Activated B cell treated with CpG ODN at 0.5 μM for 24 hours (primary cell): ENCODE data around the gene ITFG1. TPM values are rescaled to one million over a fixed set of nuclear protein-coding genes. Genes with fewer than 3 reads are reported as not detected.
A peak's percentile ranks its signal among the peaks of the same experiment; 100 is the strongest.

Experiments
- ATAC-seq: fragments of 200-7000 bp; cut with Tn5 transposase; one replicate; pipeline ENCODE4 v1.10.0; 2021; ENCODE audit warnings: low read depth, mild to moderate bottlenecking, moderate library complexity
- CTCF ChIA-PET: fragments of 350-600 bp; sonication (Branson Sonifier 250); formaldehyde crosslinking; loops from one replicate; lab custom pipeline; 2021; ENCODE audit warnings: antibody characterized with exemption; lab: Charles Lee
- POLR2A ChIA-PET: fragments of 350-600 bp; sonication (Branson Sonifier 250); formaldehyde crosslinking; loops from one replicate; lab custom pipeline; 2021; ENCODE audit warnings: antibody characterized with exemption; lab: Charles Lee
- DNase-seq: peaks from one replicate; pipeline ENCODE4 v3.0.0; 2022
- H3K27ac Mint-ChIP-seq: one replicate; pipeline ENCODE4 v1.8.0; 2020; ENCODE audit warnings: mixed read lengths
- H3K27me3 Mint-ChIP-seq: one replicate; pipeline ENCODE4 v1.8.0; 2021; ENCODE audit warnings: mixed read lengths
- H3K36me3 Mint-ChIP-seq: one replicate; pipeline ENCODE4 v1.8.0; 2021; ENCODE audit warnings: low read depth, mixed read lengths
- H3K4me1 Mint-ChIP-seq: one replicate; pipeline ENCODE4 v1.8.0; 2021; ENCODE audit warnings: mixed read lengths
- H3K4me3 Mint-ChIP-seq: one replicate; pipeline ENCODE4 v1.8.0; 2020; ENCODE audit warnings: mild to moderate bottlenecking, mixed read lengths
- H3K9me3 Mint-ChIP-seq: one replicate; pipeline ENCODE4 v1.8.0; 2020; ENCODE audit warnings: mixed read lengths
- CTCF ChIP-seq: fragments of 200-600 bp; IDR thresholded peaks from one replicate; pipeline ENCODE4 v1.8.0; 2022; ENCODE audit warnings: antibody characterized with exemption, mild to moderate bottlenecking
- intact Hi-C: fragments of 100-400 bp; cut with micrococcal nuclease; formaldehyde crosslinking; loops from one replicate; pipeline ENCODE4 v1.15.1; 2024
- total RNA-seq: library from RNA; stranded (reverse); gene quantifications from 2 replicates; pipeline ENCODE4 v1.2.3, GENCODE V29; 2022

The ITFG1 gene
- total RNA-seq, 1 donor from 2014 or later: 30.9 TPM

GRCh38 chr16:47492036-47492427 is 31.2 kb upstream of the ITFG1 start:
- H3K27ac Mint-ChIP-seq: peak overlapping the region; percentile 98

GRCh38 chr16:47490471-47490870 is 29.6 kb upstream of the ITFG1 start:
- Mint-ChIP-seq H3K4me3 (no peak overlapping the region), H3K27ac (peak overlapping the region; percentile 98), H3K27me3 (no peaks in the 10 kb centered on the region), H3K9me3 (peaks cover 12% of the 10 kb centered on the region), H3K36me3 (peaks cover 37% of the 10 kb centered on the region), H3K4me1 (peaks cover 47% of the 10 kb centered on the region)
- ATAC-seq: no peak
- ChIA-PET CTCF (no interaction called here), POLR2A (no interaction called here)
- no peak for DNase-seq
- TF ChIP-seq CTCF: no peak
- intact Hi-C loops: no loop called here

More at GRCh38 chr16:47492036-47492427, 31.2 kb upstream of the ITFG1 start:
- Mint-ChIP-seq H3K27me3 (no peaks in the 10 kb centered on the region), H3K9me3 (peaks cover 12% of the 10 kb centered on the region), H3K4me1 (peaks cover 52% of the 10 kb centered on the region), H3K36me3 (peaks cover 33% of the 10 kb centered on the region), H3K4me3 (peak overlapping the region; percentile 89)
- intact Hi-C loops: loop anchor here (2.0 kb wide), 2 partner anchors 15 to 31 kb away; no protein-coding TSS in a partner anchor
- no peak for ATAC-seq
- no peak for TF ChIP-seq CTCF
- POLR2A ChIA-PET: interaction anchor here (1.0 to 4.7 kb wide), 7 partner anchors 12 to 518 kb away, joined by 3 to 97 read pairs (median 6); partner anchors contain the start of genes DNAJA2, ITFG1 and PHKB
- no peak for DNase-seq
- CTCF ChIA-PET: no interaction called here

GRCh38 chr16:47488051-47488450 is 27.2 kb upstream of the ITFG1 start:
- Mint-ChIP-seq H3K27me3 (no peaks in the 10 kb centered on the region), H3K4me3 (no peak overlapping the region), H3K4me1 (peaks cover 49% of the 10 kb centered on the region), H3K9me3 (peaks cover 12% of the 10 kb centered on the region), H3K36me3 (peaks cover 41% of the 10 kb centered on the region), H3K27ac (no peak overlapping the region)
- no peak for ATAC-seq
- DNase-seq: no peak
- TF ChIP-seq CTCF: no peak
- ChIA-PET POLR2A (no interaction called here), CTCF (no interaction called here)
- intact Hi-C loops: no loop called here

- POLR2A ChIA-PET: interaction anchor here (0.9 kb wide), 1 partner anchor 26 kb away, joined by 3 read pairs; the partner anchor contains the start of genes ITFG1 and PHKB
- no peaks in the 10 kb centered on the region for H3K27me3 Mint-ChIP-seq
- intact Hi-C loops: no loop called here
- H3K4me3 Mint-ChIP-seq: no peak overlapping the region
- no peak for ATAC-seq
- H3K9me3 Mint-ChIP-seq: peaks cover 12% of the 10 kb centered on the region
- no peak for DNase-seq
- peaks cover 41% of the 10 kb centered on the region for H3K36me3 Mint-ChIP-seq
- no peak overlapping the region for H3K27ac Mint-ChIP-seq
- peaks cover 41% of the 10 kb centered on the region for H3K4me1 Mint-ChIP-seq
- CTCF ChIA-PET: no interaction called here
- TF ChIP-seq CTCF: no peak
Measured at GRCh38 chr16:47486856-47487255, 26.0 kb upstream of the ITFG1 start.

GRCh38 chr16:47483616-47484015 is 22.8 kb upstream of the ITFG1 start:
- TF ChIP-seq CTCF: no peak
- ATAC-seq: no peak
- no peak overlapping the region for H3K27ac Mint-ChIP-seq
- ChIA-PET CTCF (no interaction called here), POLR2A (no interaction called here)
- H3K9me3 Mint-ChIP-seq: peaks cover 1% of the 10 kb centered on the region
- H3K36me3 Mint-ChIP-seq: peaks cover 30% of the 10 kb centered on the region
- H3K27me3 Mint-ChIP-seq: no peaks in the 10 kb centered on the region
- no peak for DNase-seq
- intact Hi-C loops: no loop called here
- H3K4me3 Mint-ChIP-seq: no peak overlapping the region
- H3K4me1 Mint-ChIP-seq: peaks cover 56% of the 10 kb centered on the region
